ENCODE data around the gene RAC2. TPM values are rescaled to one million over a fixed set of nuclear protein-coding genes. Genes with fewer than 3 reads are reported as not detected.
A peak's percentile ranks its signal among the peaks of the same experiment; 100 is the strongest.

RAC2 gene
- total and polyA plus RNA-seq, 2 experiments from 2014 or later, result 0.98 to 2.0 TPM

DNA sequence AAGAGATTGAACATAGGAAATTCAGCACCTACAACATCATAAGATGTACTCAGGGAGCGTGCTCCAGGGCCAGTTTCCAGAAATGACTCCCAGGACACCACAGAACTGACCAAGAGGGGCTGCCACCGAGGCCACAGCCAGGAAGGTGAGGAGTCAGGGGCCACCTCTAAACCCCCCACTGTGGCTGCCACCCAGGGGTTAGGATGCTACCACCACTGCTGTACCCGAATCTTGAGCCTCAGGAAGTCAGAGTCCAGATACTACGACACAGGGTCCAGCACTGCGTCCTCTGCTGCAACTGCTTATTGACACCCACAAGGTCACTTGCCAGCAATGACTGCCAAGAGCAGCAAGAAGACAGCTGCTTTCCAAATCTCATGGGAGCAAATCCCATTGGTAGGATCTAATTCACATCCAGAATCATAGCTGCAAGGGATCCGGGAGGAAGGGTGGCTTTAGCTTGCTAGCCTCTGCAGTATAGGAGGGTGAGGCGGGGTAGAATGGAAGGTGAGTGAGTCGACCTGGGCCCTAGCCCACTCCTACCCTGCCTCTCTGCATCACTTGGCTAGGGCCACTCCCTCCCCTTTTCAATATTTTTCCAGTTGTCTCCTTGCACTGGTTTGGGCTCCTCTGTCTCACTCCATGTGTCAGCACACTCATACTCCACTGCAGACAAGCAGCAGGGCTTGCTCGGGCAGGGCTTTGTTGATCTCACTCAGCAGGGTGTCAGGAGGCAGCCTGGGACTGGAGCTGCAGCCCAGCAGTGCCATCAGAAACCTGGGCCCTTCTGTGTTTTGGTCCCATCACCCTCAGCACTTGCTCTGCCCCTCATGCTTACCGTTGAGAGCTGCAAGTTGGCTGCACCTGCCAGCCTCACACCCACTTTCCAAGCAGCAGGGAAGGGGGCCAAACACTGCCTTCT, 20.2 kb upstream of the RAC2 start:
- no peak overlapping the region for H3K4me3 ChIP-seq
- DNase-seq (ENCODE audit: low read depth in 1 of 2, low spot score in 1 of 2), result no peak
- no peaks in the 10 kb centered on the region for H3K36me3 ChIP-seq
- no peak overlapping the region for H3K27ac ChIP-seq
- H3K4me1 ChIP-seq (ENCODE audit: low read depth), result peaks cover 2% of the 10 kb centered on the region
- H3K9me3 ChIP-seq (ENCODE audit: low read depth), result no peaks in the 10 kb centered on the region
- peaks cover 6% of the 10 kb centered on the region for H3K27me3 ChIP-seq
- TF ChIP-seq, protein P1, sequence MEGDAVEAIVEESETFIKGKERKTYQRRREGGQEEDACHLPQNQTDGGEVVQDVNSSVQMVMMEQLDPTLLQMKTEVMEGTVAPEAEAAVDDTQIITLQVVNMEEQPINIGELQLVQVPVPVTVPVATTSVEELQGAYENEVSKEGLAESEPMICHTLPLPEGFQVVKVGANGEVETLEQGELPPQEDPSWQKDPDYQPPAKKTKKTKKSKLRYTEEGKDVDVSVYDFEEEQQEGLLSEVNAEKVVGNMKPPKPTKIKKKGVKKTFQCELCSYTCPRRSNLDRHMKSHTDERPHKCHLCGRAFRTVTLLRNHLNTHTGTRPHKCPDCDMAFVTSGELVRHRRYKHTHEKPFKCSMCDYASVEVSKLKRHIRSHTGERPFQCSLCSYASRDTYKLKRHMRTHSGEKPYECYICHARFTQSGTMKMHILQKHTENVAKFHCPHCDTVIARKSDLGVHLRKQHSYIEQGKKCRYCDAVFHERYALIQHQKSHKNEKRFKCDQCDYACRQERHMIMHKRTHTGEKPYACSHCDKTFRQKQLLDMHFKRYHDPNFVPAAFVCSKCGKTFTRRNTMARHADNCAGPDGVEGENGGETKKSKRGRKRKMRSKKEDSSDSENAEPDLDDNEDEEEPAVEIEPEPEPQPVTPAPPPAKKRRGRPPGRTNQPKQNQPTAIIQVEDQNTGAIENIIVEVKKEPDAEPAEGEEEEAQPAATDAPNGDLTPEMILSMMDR (IDR thresholded peaks at IDR 0.05; ENCODE audit: low read depth, low read length), result no peak

DNA sequence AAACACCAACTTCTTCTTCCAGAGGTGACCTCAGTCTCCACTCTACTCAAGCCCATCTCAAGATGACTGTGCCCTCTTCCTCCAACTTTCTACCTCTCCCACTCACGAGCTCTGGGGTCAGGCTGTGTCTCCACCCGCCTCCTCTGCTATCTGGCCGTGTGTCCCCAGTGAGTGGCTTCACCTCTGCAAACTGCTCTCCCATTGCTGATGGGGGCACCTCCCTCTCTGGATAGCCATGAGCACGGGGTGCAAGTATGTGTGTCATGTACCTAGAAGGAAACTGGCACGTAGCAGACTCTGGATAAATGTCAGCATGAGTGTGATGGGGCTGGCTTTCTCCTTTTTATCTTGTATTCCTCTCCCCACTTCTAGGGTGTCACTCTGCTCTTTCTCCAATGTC, 18.3 kb upstream of the RAC2 start:
- Histone ChIP-seq H3K27me3 (peaks cover 6% of the 10 kb centered on the region), H3K36me3 (no peaks in the 10 kb centered on the region), H3K27ac (no peak overlapping the region), H3K4me3 (no peak overlapping the region), H3K9me3 (ENCODE audit: low read depth) (no peaks in the 10 kb centered on the region), H3K4me1 (ENCODE audit: low read depth) (peaks cover 4% of the 10 kb centered on the region)
- TF ChIP-seq, protein P1 (IDR thresholded peaks at IDR 0.05; ENCODE audit: low read depth, low read length), result no peak
- no peak for DNase-seq (ENCODE audit: low read depth in 1 of 2, low spot score in 1 of 2)

DNA sequence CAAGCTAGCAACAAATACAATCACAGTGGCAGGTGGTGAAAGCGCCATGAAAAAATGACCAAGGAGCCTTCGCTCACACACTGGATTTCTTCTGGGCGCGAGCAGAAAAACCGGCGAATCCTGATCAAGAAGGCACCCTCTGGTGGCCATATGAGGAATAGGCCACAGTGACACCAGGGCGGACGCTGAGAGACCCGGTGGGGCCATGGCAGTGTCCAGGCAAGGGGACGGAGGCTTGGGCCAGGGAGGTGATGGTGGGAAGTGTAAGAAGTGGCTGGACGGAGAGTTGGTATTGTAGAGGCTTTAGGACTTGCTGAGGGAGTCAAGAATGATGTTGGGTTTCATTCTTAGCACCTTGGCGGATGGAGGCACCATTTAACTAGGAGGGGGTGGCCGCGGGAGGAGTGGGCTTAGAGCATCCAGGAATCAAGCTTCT, 16.9 kb upstream of the RAC2 start:
- Histone ChIP-seq H3K27me3 (peaks cover 6% of the 10 kb centered on the region), H3K4me3 (no peak overlapping the region), H3K36me3 (no peaks in the 10 kb centered on the region), H3K27ac (no peak overlapping the region), H3K4me1 (ENCODE audit: low read depth) (peaks cover 4% of the 10 kb centered on the region), H3K9me3 (ENCODE audit: low read depth) (no peaks in the 10 kb centered on the region)
- DNase-seq (ENCODE audit: low read depth in 1 of 2, low spot score in 1 of 2), result peak; percentile 65 to 79
- TF ChIP-seq, protein P1 (IDR thresholded peaks at IDR 0.05; ENCODE audit: low read depth, low read length), result peak; percentile 94

DNA sequence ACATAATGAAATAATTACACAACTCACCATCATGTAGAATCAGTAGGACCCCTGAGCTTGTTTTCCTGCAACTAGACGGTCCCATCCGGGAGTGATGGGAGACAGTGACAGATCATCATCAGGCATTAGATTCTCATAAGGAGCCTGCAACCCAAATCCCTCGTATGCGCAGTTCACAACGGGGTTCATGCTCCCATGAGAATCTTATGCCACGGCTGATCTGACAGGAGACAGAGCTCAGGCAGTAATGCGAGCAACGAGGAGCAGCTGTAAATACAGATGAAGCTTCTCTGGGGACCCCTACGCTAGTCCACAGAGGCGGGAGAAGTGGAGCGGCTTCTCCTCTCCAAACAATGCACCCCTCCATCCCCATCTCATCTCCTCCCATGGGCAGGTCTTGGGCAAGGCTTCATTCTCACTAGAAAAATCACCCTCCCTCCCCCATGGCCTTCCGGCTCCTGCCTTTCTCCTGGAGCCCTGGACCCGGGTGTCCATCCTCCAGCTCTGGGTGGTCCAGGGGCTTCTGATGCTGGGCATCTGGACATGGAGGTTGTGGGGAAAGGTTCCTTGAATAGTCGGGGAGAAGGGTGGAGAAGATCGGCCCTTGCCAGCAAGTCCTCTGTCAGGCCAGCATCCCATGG, 16.2 kb upstream of the RAC2 start:
- no peak for DNase-seq (ENCODE audit: low read depth in 1 of 2, low spot score in 1 of 2)
- TF ChIP-seq, protein P1 (IDR thresholded peaks at IDR 0.05; ENCODE audit: low read depth, low read length), result no peak
- Histone ChIP-seq H3K27me3 (peaks cover 6% of the 10 kb centered on the region), H3K9me3 (ENCODE audit: low read depth) (no peaks in the 10 kb centered on the region), H3K4me3 (no peak overlapping the region), H3K36me3 (no peaks in the 10 kb centered on the region), H3K27ac (no peak overlapping the region), H3K4me1 (ENCODE audit: low read depth) (peaks cover 4% of the 10 kb centered on the region)

DNA sequence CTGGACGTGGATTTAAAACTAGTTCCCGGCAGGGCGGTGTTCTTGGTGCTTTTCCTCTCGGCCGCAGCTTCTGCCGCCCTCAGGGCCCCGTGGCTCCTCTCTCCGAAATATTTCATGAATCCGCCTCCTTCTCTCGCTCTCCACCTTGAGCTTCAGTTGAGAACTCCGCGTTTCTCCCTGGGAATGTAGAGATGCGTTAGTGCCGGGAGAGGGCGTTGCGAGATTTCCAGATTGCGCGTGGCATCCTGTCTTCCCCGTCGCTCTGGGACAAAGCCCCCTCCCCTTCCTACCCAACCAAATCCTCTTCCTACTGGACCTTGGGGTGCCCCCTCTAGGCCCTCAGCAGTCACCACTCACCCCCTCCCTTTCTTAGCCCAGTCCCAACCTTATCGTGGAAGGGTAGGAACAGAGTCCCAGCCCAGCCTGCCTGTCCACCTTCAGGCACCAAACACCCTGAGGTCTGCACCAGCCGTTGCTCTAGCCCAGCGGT, 15.5 kb upstream of the RAC2 start:
- Histone ChIP-seq H3K27me3 (peaks cover 6% of the 10 kb centered on the region), H3K9me3 (ENCODE audit: low read depth) (no peaks in the 10 kb centered on the region), H3K27ac (no peak overlapping the region), H3K4me3 (no peak overlapping the region), H3K36me3 (no peaks in the 10 kb centered on the region), H3K4me1 (ENCODE audit: low read depth) (peaks cover 8% of the 10 kb centered on the region)
- peak; percentile 67 to 68 for DNase-seq (ENCODE audit: low read depth in 1 of 2, low spot score in 1 of 2)
- TF ChIP-seq, protein P1 (IDR thresholded peaks at IDR 0.05; ENCODE audit: low read depth, low read length), result peak; percentile 80
